DND-41 (cell line): ENCODE data around the gene AMPH.

ENCODE experiments used
- ATAC-seq: fragments of 200-7000 bp; cut with Tn5 transposase; 3 replicates; pipeline ENCODE4 v1.9.1; 2021; ENCODE audit warnings: low read depth; ENCODE audit not compliant: insufficient read depth
- DNase-seq: peaks from one replicate; pipeline ENCODE4 v3.0.0-alpha.2; 2020
- H2AFZ ChIP-seq: 2 replicates; pipeline ENCODE4 v1.6.0; 2012; ENCODE audit warnings: low read depth, low read length
- H3K27ac ChIP-seq: 2 replicates; pipeline ENCODE4 v1.5.1; 2012; ENCODE audit warnings: low read length, inconsistent platforms
- H3K27me3 ChIP-seq: fragments of 200-600 bp; sonication (generic); 2 replicates; pipeline ENCODE4 v1.6.0; 2012; ENCODE audit warnings: low read length, mild to moderate bottlenecking, inconsistent platforms; ENCODE audit not compliant: insufficient read depth, poor library complexity
- H3K36me3 ChIP-seq: 2 replicates; pipeline ENCODE4 v1.5.1; 2012; ENCODE audit warnings: low read length, inconsistent platforms; ENCODE audit not compliant: insufficient read depth
- H3K4me1 ChIP-seq: 2 replicates; pipeline ENCODE4 v1.5.1; 2012; ENCODE audit warnings: mild to moderate bottlenecking, low read length; ENCODE audit not compliant: insufficient read depth
- H3K4me2 ChIP-seq: 2 replicates; pipeline ENCODE4 v1.6.0; 2012; ENCODE audit warnings: mild to moderate bottlenecking, moderate library complexity, low read length, inconsistent platforms; ENCODE audit not compliant: insufficient read depth
- H3K4me3 ChIP-seq, 2 experiments: fragments of 200-600 bp in 1 of 2; shearing (Covaris generic) in 1 of 2; 2 replicates each; pipeline ENCODE4 v1.5.1; 2012 to 2016; ENCODE audit warnings: inconsistent platforms in 2 of 2, low read length in 2 of 2, mild to moderate bottlenecking in 2 of 2, low read depth in 1 of 2, moderate library complexity in 1 of 2
- H3K79me2 ChIP-seq: 2 replicates; pipeline ENCODE4 v1.6.0; 2012; ENCODE audit warnings: low read length, inconsistent platforms; ENCODE audit not compliant: insufficient read depth
- H3K9ac ChIP-seq: 2 replicates; pipeline ENCODE4 v1.6.0; 2012; ENCODE audit warnings: low read depth, mild to moderate bottlenecking, inconsistent platforms, low read length, moderate library complexity
- H3K9me3 ChIP-seq: 2 replicates; pipeline ENCODE4 v1.5.1; 2012; ENCODE audit warnings: low read length, moderate library complexity, mild to moderate bottlenecking, inconsistent platforms; ENCODE audit not compliant: insufficient read depth, severe bottlenecking
- H4K20me1 ChIP-seq: 2 replicates; pipeline ENCODE4 v1.6.0; 2012; ENCODE audit warnings: low read length; ENCODE audit not compliant: insufficient read depth
- CTCF ChIP-seq: IDR thresholded peaks from 2 replicates; pipeline ENCODE4 v1.5.1; 2012; ENCODE audit warnings: borderline replicate concordance, low read length, moderate library complexity, mild to moderate bottlenecking; ENCODE audit not compliant: poor library complexity, severe bottlenecking; ENCODE audit errors: extremely low read depth
- EZH2 ChIP-seq: IDR thresholded peaks from 3 replicates; pipeline ENCODE4 v1.6.1; 2012; ENCODE audit warnings: borderline replicate concordance, low read depth, mild to moderate bottlenecking, moderate library complexity, low read length, inconsistent platforms; ENCODE audit not compliant: severe bottlenecking

Gene AMPH

GRCh38 chr7:38568497-38568896 lies 62.7 kb downstream of the AMPH start:
- no peaks in the 10 kb centered on the region for H3K27me3 ChIP-seq
- H3K4me2 ChIP-seq, result no peak overlapping the region
- no peak for ATAC-seq
- H4K20me1 ChIP-seq, result no peaks in the 10 kb centered on the region
- no peak for DNase-seq
- no peaks in the 10 kb centered on the region for H3K79me2 ChIP-seq
- no peak overlapping the region for H3K9ac ChIP-seq
- H3K9me3 ChIP-seq, result no peaks in the 10 kb centered on the region
- no peak overlapping the region for H2AFZ ChIP-seq
- H3K4me1 ChIP-seq, result no peaks in the 10 kb centered on the region
- no peaks in the 10 kb centered on the region for H3K36me3 ChIP-seq
- no peak overlapping the region for H3K27ac ChIP-seq
- TF ChIP-seq EZH2 (no peak), CTCF (no peak)
- no peak overlapping the region for H3K4me3 ChIP-seq

DNA sequence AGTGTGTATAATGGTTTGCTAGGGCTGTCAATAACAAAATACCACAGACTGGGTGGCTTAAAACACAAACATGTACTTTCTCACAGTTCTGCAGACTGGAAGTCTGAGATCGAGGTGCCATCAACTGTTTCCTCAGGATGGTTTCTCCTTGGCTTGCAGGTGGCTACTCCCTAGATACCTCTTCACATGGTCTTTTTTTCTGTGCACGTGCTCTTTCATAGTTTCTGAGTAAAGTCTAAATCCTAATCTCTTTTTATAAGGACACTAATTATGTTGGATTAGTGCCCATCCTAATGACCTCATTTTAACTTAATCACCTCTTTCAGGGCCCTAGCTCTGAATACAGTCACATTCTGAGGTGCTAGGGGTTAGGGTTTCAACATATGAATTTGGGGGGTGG lies 65.9 kb downstream of the AMPH start:
- Histone ChIP-seq H3K9ac (no peak overlapping the region), H3K27ac (no peak overlapping the region), H3K27me3 (no peaks in the 10 kb centered on the region), H4K20me1 (no peaks in the 10 kb centered on the region), H3K4me1 (no peaks in the 10 kb centered on the region), H3K4me2 (no peak overlapping the region), H2AFZ (no peak overlapping the region), H3K4me3 (no peak overlapping the region), H3K79me2 (no peaks in the 10 kb centered on the region), H3K36me3 (no peaks in the 10 kb centered on the region), H3K9me3 (no peaks in the 10 kb centered on the region)
- ATAC-seq, result no peak
- TF ChIP-seq EZH2 (no peak), CTCF (no peak)
- DNase-seq, result no peak

DNA sequence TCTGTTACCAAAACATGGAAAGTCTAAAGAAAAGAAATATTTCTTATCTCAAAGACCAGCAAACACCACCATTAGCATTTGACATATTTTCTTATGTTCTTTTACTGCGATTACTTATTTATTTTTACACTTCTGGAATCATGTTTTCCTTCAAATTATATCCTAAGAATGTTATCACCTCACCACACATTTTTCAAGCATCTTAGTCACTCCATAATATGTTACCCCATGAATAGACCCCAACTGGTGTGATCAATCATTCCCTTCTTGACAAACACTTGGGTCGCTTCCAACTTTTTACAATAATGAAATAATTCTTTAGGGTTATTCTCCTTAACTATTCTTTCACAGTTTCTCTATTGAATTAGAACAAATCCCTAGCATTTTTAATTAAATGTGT lies 67.4 kb downstream of the AMPH start:
- Histone ChIP-seq H3K9ac (no peak overlapping the region), H3K9me3 (no peaks in the 10 kb centered on the region), H3K4me3 (no peak overlapping the region), H2AFZ (no peak overlapping the region), H3K4me1 (no peaks in the 10 kb centered on the region), H3K36me3 (no peaks in the 10 kb centered on the region), H3K79me2 (no peaks in the 10 kb centered on the region), H3K27ac (no peak overlapping the region), H3K4me2 (no peak overlapping the region), H4K20me1 (no peaks in the 10 kb centered on the region), H3K27me3 (no peaks in the 10 kb centered on the region)
- ATAC-seq (no peak), DNase-seq (no peak)
- TF ChIP-seq CTCF (no peak), EZH2 (no peak)

GRCh38 chr7:38561166-38561565 lies 70.0 kb downstream of the AMPH start:
- no peaks in the 10 kb centered on the region for H3K36me3 ChIP-seq
- TF ChIP-seq CTCF, result no peak
- no peak for TF ChIP-seq EZH2
- H3K4me1 ChIP-seq, result no peaks in the 10 kb centered on the region
- H3K4me2 ChIP-seq, result no peak overlapping the region
- H3K4me3 ChIP-seq, result no peak overlapping the region
- H4K20me1 ChIP-seq, result no peaks in the 10 kb centered on the region
- H3K79me2 ChIP-seq, result no peaks in the 10 kb centered on the region
- H3K9me3 ChIP-seq, result no peaks in the 10 kb centered on the region
- H3K9ac ChIP-seq, result no peak overlapping the region
- ATAC-seq (no peak), DNase-seq (no peak)
- H3K27me3 ChIP-seq, result no peaks in the 10 kb centered on the region
- H3K27ac ChIP-seq, result no peak overlapping the region
- no peak overlapping the region for H2AFZ ChIP-seq
